DND-41 (cell line): ENCODE results near the gene SUN5.

ENCODE experiments used
- CTCF ChIP-seq: IDR thresholded peaks from 2 replicates; pipeline ENCODE4 v1.5.1; 2012; ENCODE audit warnings: borderline replicate concordance, low read length, moderate library complexity, mild to moderate bottlenecking; ENCODE audit not compliant: poor library complexity, severe bottlenecking; ENCODE audit errors: extremely low read depth
- EZH2 ChIP-seq: IDR thresholded peaks from 3 replicates; pipeline ENCODE4 v1.6.1; 2012; ENCODE audit warnings: borderline replicate concordance, low read depth, mild to moderate bottlenecking, moderate library complexity, low read length, inconsistent platforms; ENCODE audit not compliant: severe bottlenecking

DNA sequence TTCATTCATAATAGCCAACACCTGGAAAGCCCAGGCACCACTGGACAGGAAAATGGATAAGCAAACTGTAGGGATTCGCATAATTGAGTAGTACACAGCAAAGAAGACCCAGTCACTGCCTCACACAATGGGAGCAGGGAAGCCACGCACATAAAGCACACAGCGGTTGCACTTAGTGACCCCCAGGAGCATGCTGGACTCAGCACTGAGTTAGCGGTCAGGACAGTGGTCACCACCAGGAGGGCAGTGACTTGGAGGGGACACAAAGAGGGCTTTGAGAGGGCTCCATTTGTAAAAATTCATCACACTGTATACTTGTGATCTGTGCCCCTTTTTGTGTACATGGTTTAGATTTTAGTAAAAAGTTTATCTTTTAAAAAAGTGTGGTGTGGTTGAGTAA is 47.1 kb upstream of the SUN5 start:
- TF ChIP-seq EZH2 (no peak), CTCF (no peak)
